ENCODE data around the gene CXorf65. TPM values are rescaled to one million over a fixed set of nuclear protein-coding genes. Genes with fewer than 3 reads are reported as not detected.
A peak's percentile ranks its signal among the peaks of the same experiment; 100 is the strongest.

CXorf65 gene
- total RNA-seq, 3 donors from 2014 or later (not counting 1 experiment from before 2014, with no cell fraction given), result 55.8 to 117 (median 92.8) TPM

GRCh38 chrX:71128915-71129765 is 22.6 kb upstream of the CXorf65 start:
- H3K27ac ChIP-seq (ENCODE audit: low read length), result peak overlapping the region; percentile 26
- H3K27ac Mint-ChIP-seq, result peak overlapping the region; percentile 47 to 85
- no peaks in the 10 kb centered on the region for H3K27me3 ChIP-seq (ENCODE audit: control insufficient read depth, insufficient read depth, low read length)
- no peak overlapping the region for H3K4me3 Mint-ChIP-seq
- TF ChIP-seq CTCF (IDR thresholded peaks at IDR 0.05), result peak; percentile 64
- intact Hi-C loops (cut with micrococcal nuclease), result loop anchor here (1.0 kb wide), 1 partner anchor 31 kb away; no protein-coding TSS in a partner anchor
- H3K4me3 ChIP-seq (ENCODE audit: low read length), result no peak overlapping the region
- peaks cover 10% of the 10 kb centered on the region for H3K4me1 ChIP-seq (ENCODE audit: control insufficient read depth, insufficient read depth, low read length)
- no peaks in the 10 kb centered on the region for H3K9me3 Mint-ChIP-seq
- DNase-seq (peak; percentile 68 to 86), ATAC-seq (peak; percentile 88 to 97 (median 93))
- H3K27me3 Mint-ChIP-seq (ENCODE audit: low read depth in 2 of 2), result no peaks in the 10 kb centered on the region
- H3K4me1 Mint-ChIP-seq, result peaks cover 6 to 26% of the 10 kb centered on the region in 2 donors
- no peaks in the 10 kb centered on the region for H3K36me3 Mint-ChIP-seq
- H3K36me3 ChIP-seq (ENCODE audit: control insufficient read depth, insufficient read depth, low read length), result peaks cover 79% of the 10 kb centered on the region
- 29% methylated on average over 15 of the region's 18 CpGs for WGBS (ENCODE audit: insufficient coverage)
- no peaks in the 10 kb centered on the region for H3K9me3 ChIP-seq (ENCODE audit: control insufficient read depth, insufficient read depth, low read length)

DNA sequence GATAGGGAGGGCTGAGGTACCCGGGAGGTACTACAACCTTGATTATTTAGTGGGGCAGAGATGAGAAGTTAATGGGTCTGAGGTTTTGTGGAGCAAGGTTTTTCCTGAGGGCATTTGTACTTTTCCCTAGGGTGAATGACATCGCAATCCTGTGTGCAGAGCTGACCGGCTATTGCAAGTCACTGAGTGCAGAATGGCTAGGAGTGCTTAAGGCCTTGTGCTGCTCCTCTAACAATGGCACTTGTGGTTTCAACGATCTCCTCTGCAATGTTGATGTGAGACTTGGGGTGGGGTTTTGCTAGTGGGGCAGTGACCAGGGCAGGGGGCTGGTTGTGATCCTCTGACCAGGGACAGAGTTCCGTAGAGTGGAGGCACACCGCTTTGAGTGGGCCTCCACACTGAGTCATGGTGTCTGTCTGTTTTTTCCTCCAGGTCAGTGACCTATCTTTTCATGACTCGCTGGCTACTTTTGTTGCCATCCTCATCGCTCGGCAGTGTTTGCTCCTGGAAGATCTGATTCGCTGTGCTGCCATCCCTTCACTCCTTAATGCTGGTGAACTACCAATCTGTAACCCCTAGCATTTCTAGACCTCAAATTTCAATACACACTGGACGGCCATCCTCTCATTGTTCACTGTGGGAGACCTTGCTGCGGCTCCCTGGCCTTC is 21.8 kb upstream of the CXorf65 start:
- DNase-seq (no peak), ATAC-seq (no peak)
- H3K9me3 ChIP-seq (ENCODE audit: control insufficient read depth, insufficient read depth, low read length), result no peaks in the 10 kb centered on the region
- no peak overlapping the region for H3K27ac ChIP-seq (ENCODE audit: low read length)
- no peak overlapping the region for H3K4me3 ChIP-seq (ENCODE audit: low read length)
- peaks cover 10% of the 10 kb centered on the region for H3K4me1 ChIP-seq (ENCODE audit: control insufficient read depth, insufficient read depth, low read length)
- H3K36me3 ChIP-seq (ENCODE audit: control insufficient read depth, insufficient read depth, low read length), result peaks cover 83% of the 10 kb centered on the region
- Mint-ChIP-seq H3K27me3 (ENCODE audit: low read depth in 2 of 2) (no peaks in the 10 kb centered on the region), H3K4me3 (no peak overlapping the region), H3K4me1 (peaks cover 6 to 27% of the 10 kb centered on the region in 2 donors), H3K27ac (peak overlapping the region; percentile 47 to 85), H3K36me3 (no peaks in the 10 kb centered on the region), H3K9me3 (no peaks in the 10 kb centered on the region)
- intact Hi-C loops (cut with micrococcal nuclease), result no loop called here
- H3K27me3 ChIP-seq (ENCODE audit: control insufficient read depth, insufficient read depth, low read length), result no peaks in the 10 kb centered on the region
- WGBS (ENCODE audit: insufficient coverage), result 86% methylated on average over 11 of the region's 12 CpGs
- TF ChIP-seq CTCF (IDR thresholded peaks at IDR 0.05), result no peak

GRCh38 chrX:71118985-71119535 is 12.5 kb upstream of the CXorf65 start:
- H3K4me3 Mint-ChIP-seq, result peak overlapping the region; percentile 88
- peaks cover 34% of the 10 kb centered on the region for H3K36me3 ChIP-seq (ENCODE audit: control insufficient read depth, insufficient read depth, low read length)
- ATAC-seq (peak in 2 of 3 donors; percentile 14 to 16), DNase-seq (no peak)
- H3K27ac Mint-ChIP-seq, result peak overlapping the region; percentile 90 to 92
- peak overlapping the region; percentile 92 for H3K4me3 ChIP-seq (ENCODE audit: low read length)
- peak overlapping the region; percentile 79 for H3K27ac ChIP-seq (ENCODE audit: low read length)
- H3K4me1 Mint-ChIP-seq, result peaks cover 6 to 27% of the 10 kb centered on the region in 2 donors
- no peaks in the 10 kb centered on the region for H3K27me3 Mint-ChIP-seq (ENCODE audit: low read depth in 2 of 2)
- H3K9me3 Mint-ChIP-seq, result no peaks in the 10 kb centered on the region
- 10% methylated on average over 6 of the region's 17 CpGs for WGBS (ENCODE audit: insufficient coverage)
- no peaks in the 10 kb centered on the region for H3K9me3 ChIP-seq (ENCODE audit: control insufficient read depth, insufficient read depth, low read length)
- intact Hi-C loops (cut with micrococcal nuclease), result loop anchor here (1.0 kb wide), 1 partner anchor 16 kb away; no protein-coding TSS in a partner anchor
- no peaks in the 10 kb centered on the region for H3K27me3 ChIP-seq (ENCODE audit: control insufficient read depth, insufficient read depth, low read length)
- peaks cover 19% of the 10 kb centered on the region for H3K4me1 ChIP-seq (ENCODE audit: control insufficient read depth, insufficient read depth, low read length)
- H3K36me3 Mint-ChIP-seq, result no peaks in the 10 kb centered on the region
- TF ChIP-seq CTCF (IDR thresholded peaks at IDR 0.05), result no peak
